SK-N-SH treated with all-trans-retinoic acid at 6 μM for 48 hours (cell line): ENCODE results near the gene BCO2.

Experiments used
- ATAC-seq: fragments of 200-7000 bp; cut with Tn5 transposase; 3 replicates; pipeline ENCODE4 v1.9.1; 2020; ENCODE audit warnings: mild to moderate bottlenecking, moderate library complexity
- ARNTL ChIP-seq: fragments of 450-650 bp; formaldehyde crosslinking; IDR thresholded peaks from 2 replicates; pipeline ENCODE4 v1.5.0; 2020; ENCODE audit warnings: low read depth, mild to moderate bottlenecking, moderate library complexity, borderline replicate concordance
- BACH2 ChIP-seq: fragments of 250-450 bp; sonication (Bioruptor Pico); IDR thresholded peaks from 2 replicates; pipeline ENCODE4 v1.9.0; 2021; ENCODE audit warnings: mild to moderate bottlenecking, borderline replicate concordance
- CREB5 ChIP-seq: fragments of 250-450 bp; sonication (Bioruptor Pico); IDR thresholded peaks from 2 replicates; pipeline ENCODE4 v1.5.1; 2020; ENCODE audit warnings: low read depth, mild to moderate bottlenecking, moderate library complexity
- CSRNP3 ChIP-seq: fragments of 250-450 bp; sonication (Bioruptor Pico); IDR thresholded peaks from 2 replicates; pipeline ENCODE4 v1.5.1; 2021; ENCODE audit warnings: mild to moderate bottlenecking, moderate library complexity
- GLIS3 ChIP-seq: fragments of 250-450 bp; sonication (Bioruptor Pico); IDR thresholded peaks from 2 replicates; pipeline ENCODE4 v1.5.0; 2020; ENCODE audit warnings: mild to moderate bottlenecking, moderate library complexity
- ISL1 ChIP-seq: fragments of 250-450 bp; sonication (Bioruptor Pico); IDR thresholded peaks from 2 replicates; pipeline ENCODE4 v2.1.2; 2022; ENCODE audit warnings: mild to moderate bottlenecking, moderate library complexity
- OSR1 ChIP-seq: fragments of 250-450 bp; sonication (Bioruptor Pico); IDR thresholded peaks from 2 replicates; pipeline ENCODE4 v1.8.0; 2022; ENCODE audit warnings: moderate library complexity, mild to moderate bottlenecking, inconsistent platforms
- POU6F1 ChIP-seq: fragments of 250-450 bp; sonication (Bioruptor Pico); IDR thresholded peaks from 2 replicates; pipeline ENCODE4 v1.8.0; 2021; ENCODE audit warnings: low read depth, mild to moderate bottlenecking, moderate library complexity, borderline replicate concordance
- PPARA ChIP-seq: fragments of 250-450 bp; sonication (Bioruptor Pico); IDR thresholded peaks from 2 replicates; pipeline ENCODE4 v1.5.0; 2020; ENCODE audit warnings: mild to moderate bottlenecking, borderline replicate concordance
- RARB ChIP-seq: fragments of 250-450 bp; sonication (Bioruptor Pico); IDR thresholded peaks from 2 replicates; pipeline ENCODE4 v1.8.0; 2021; ENCODE audit warnings: mild to moderate bottlenecking, moderate library complexity
- SNAI2 ChIP-seq: fragments of 250-450 bp; sonication (Bioruptor Pico); IDR thresholded peaks from 2 replicates; pipeline ENCODE4 v1.5.0; 2020; ENCODE audit warnings: mild to moderate bottlenecking, moderate library complexity
- TCF4 ChIP-seq: fragments of 250-450 bp; sonication (Bioruptor Pico); IDR thresholded peaks from 2 replicates; pipeline ENCODE4 v1.8.0; 2021; ENCODE audit warnings: mild to moderate bottlenecking, moderate library complexity, borderline replicate concordance
- TOX ChIP-seq: fragments of 250-450 bp; sonication (Bioruptor Pico); IDR thresholded peaks from 2 replicates; pipeline ENCODE4 v1.8.0; 2021; ENCODE audit warnings: mild to moderate bottlenecking, moderate library complexity, borderline replicate concordance
- TSHZ2 ChIP-seq: fragments of 250-450 bp; sonication (Bioruptor Pico); IDR thresholded peaks from 2 replicates; pipeline ENCODE4 v1.5.0; 2020; ENCODE audit warnings: mild to moderate bottlenecking, moderate library complexity
- ZC3H10 ChIP-seq: fragments of 250-450 bp; sonication (Bioruptor Pico); IDR thresholded peaks from 2 replicates; pipeline ENCODE4 v1.5.1; 2021; ENCODE audit warnings: mild to moderate bottlenecking, moderate library complexity
- ZFP3 ChIP-seq: fragments of 250-450 bp; sonication (Bioruptor Pico); IDR thresholded peaks from 2 replicates; pipeline ENCODE4 v1.5.0; 2020; ENCODE audit warnings: mild to moderate bottlenecking, moderate library complexity
- ZFP30 ChIP-seq: fragments of 450-650 bp; formaldehyde crosslinking; IDR thresholded peaks from 2 replicates; pipeline ENCODE4 v1.5.0; 2022; ENCODE audit warnings: mild to moderate bottlenecking, moderate library complexity
- ZNF565 ChIP-seq: fragments of 450-650 bp; formaldehyde crosslinking; conservative IDR thresholded peaks from 2 replicates; pipeline ENCODE4 v1.5.0; 2020; ENCODE audit warnings: low read depth, mild to moderate bottlenecking, moderate library complexity
- ZNF70 ChIP-seq: fragments of 450-650 bp; formaldehyde crosslinking; IDR thresholded peaks from 2 replicates; pipeline ENCODE4 v1.5.0; 2020; ENCODE audit warnings: mild to moderate bottlenecking, moderate library complexity
- ZNF8 ChIP-seq: fragments of 450-650 bp; formaldehyde crosslinking; IDR thresholded peaks from 2 replicates; pipeline ENCODE4 v1.5.0; 2020; ENCODE audit warnings: mild to moderate bottlenecking, moderate library complexity

Gene BCO2

GRCh38 chr11:112172362-112172994, 2.8 kb upstream of the BCO2 start:
- TF ChIP-seq PPARA (CRISPR knock-in tag) (no peak), CSRNP3 (CRISPR knock-in tag) (no peak), ZC3H10 (no peak), ARNTL (CRISPR knock-in tag) (no peak), RARB (CRISPR knock-in tag) (no peak), OSR1 (CRISPR knock-in tag) (no peak), ZNF8 (CRISPR knock-in tag) (no peak), ZNF565 (CRISPR knock-in tag) (no peak), POU6F1 (CRISPR knock-in tag) (no peak), SNAI2 (CRISPR knock-in tag) (no peak), TOX (CRISPR knock-in tag) (no peak), ZFP3 (CRISPR knock-in tag) (no peak), TSHZ2 (CRISPR knock-in tag) (no peak), BACH2 (no peak), GLIS3 (CRISPR knock-in tag) (no peak), ZFP30 (CRISPR knock-in tag) (no peak), ZNF70 (CRISPR knock-in tag) (no peak), CREB5 (no peak)
- no peak; the same call in 2 of the 3 replicates for ATAC-seq

GRCh38 chr11:112173152-112173551, 2.2 kb upstream of the BCO2 start:
- TF ChIP-seq BACH2: no peak
- no peak for TF ChIP-seq CSRNP3 (CRISPR knock-in tag)
- no peak for TF ChIP-seq TCF4
- TF ChIP-seq TSHZ2 (CRISPR knock-in tag): no peak
- TF ChIP-seq TOX (CRISPR knock-in tag): no peak
- TF ChIP-seq ZFP3 (CRISPR knock-in tag): no peak
- no peak for TF ChIP-seq CREB5
- no peak for TF ChIP-seq SNAI2 (CRISPR knock-in tag)
- no peak for TF ChIP-seq PPARA (CRISPR knock-in tag)
- TF ChIP-seq RARB (CRISPR knock-in tag): no peak
- no peak for TF ChIP-seq ISL1 (CRISPR knock-in tag)
- TF ChIP-seq, all 23 proteins: peak for 0
- ATAC-seq: no peak
